GM19395 (cell line): Measurements from ENCODE around the gene CHD6.

ENCODE experiments used
- ATAC-seq: cut with Tn5 transposase; IDR thresholded peaks from one replicate; pipeline ENCODE4 v1.9.1; 2021; ENCODE audit warnings: mild to moderate bottlenecking, moderate library complexity; ENCODE audit not compliant: unreplicated experiment

CHD6 gene

GRCh38 chr20:41617902-41618806 lies at the start of gene CHD6:
TSS of gene CHD6 (minus strand) at chr20:41618377. CDS start at chr20:41551337, 67,040 bp downstream.
- ATAC-seq, result peak; percentile 99

GRCh38 chr20:41664584-41664983 lies 46.4 kb upstream of the CHD6 start:
- no peak for ATAC-seq

- no peak for ATAC-seq
These were observed 39.5 kb upstream of the CHD6 start for GRCh38 chr20:41657655-41658054.

GRCh38 chr20:41655962-41656618 lies 37.9 kb upstream of the CHD6 start:
- no peak for ATAC-seq

GRCh38 chr20:41654884-41655283 lies 36.7 kb upstream of the CHD6 start:
- no peak for ATAC-seq

GRCh38 chr20:41654292-41654691 lies 36.1 kb upstream of the CHD6 start:
- ATAC-seq, result no peak

- ATAC-seq, result no peak
These were observed 32.2 kb upstream of the CHD6 start for GRCh38 chr20:41650231-41650948.

GRCh38 chr20:41649489-41649888 lies 31.3 kb upstream of the CHD6 start:
- ATAC-seq, result no peak

- ATAC-seq, result no peak
These were observed 27.2 kb upstream of the CHD6 start for GRCh38 chr20:41645372-41645771.

GRCh38 chr20:41643504-41643938 lies 25.3 kb upstream of the CHD6 start:
- no peak for ATAC-seq

GRCh38 chr20:41639630-41640029 lies 21.5 kb upstream of the CHD6 start:
- no peak for ATAC-seq

GRCh38 chr20:41638456-41638855 lies 20.3 kb upstream of the CHD6 start:
- ATAC-seq, result no peak

- no peak for ATAC-seq
These were observed 17.0 kb upstream of the CHD6 start for GRCh38 chr20:41635158-41635557.

- no peak for ATAC-seq
These were observed 14.7 kb upstream of the CHD6 start for GRCh38 chr20:41632896-41633295.

- ATAC-seq, result no peak
These were observed 13.6 kb upstream of the CHD6 start for GRCh38 chr20:41631826-41632225.

- no peak for ATAC-seq
These were observed 12.7 kb upstream of the CHD6 start for GRCh38 chr20:41630846-41631245.

GRCh38 chr20:41627611-41628244 lies 9.6 kb upstream of the CHD6 start:
- ATAC-seq, result no peak

- no peak for ATAC-seq
These were observed 8.9 kb upstream of the CHD6 start for GRCh38 chr20:41627001-41627495.

- no peak for ATAC-seq
These were observed 5.6 kb upstream of the CHD6 start for GRCh38 chr20:41623625-41624375.

- ATAC-seq, result no peak
These were observed 4.4 kb upstream of the CHD6 start for GRCh38 chr20:41622584-41622983.
